Measurements from ENCODE around the gene DYRK1B.

Gene DYRK1B

GRCh38 chr19:39848392-39848791 lies 14.4 kb upstream of the DYRK1B start:
- TF ChIP-seq POLR2AphosphoS5 (IDR thresholded peaks at IDR 0.05; ENCODE audit: low read depth, low read length) (no peak), TAF1 (IDR thresholded peaks at IDR 0.05; ENCODE audit: borderline replicate concordance, insufficient read depth, low read length) (no peak), FOXP2 (optimal IDR thresholded peaks at IDR 0.05; ENCODE audit: borderline replicate concordance, extremely low read depth, extremely low read length, insufficient read depth) (no peak), REST (IDR thresholded peaks at IDR 0.05; ENCODE audit: insufficient read depth in 1 of 2, low read depth in 2 of 2, low read length in 2 of 2) (no peak), SIN3A (IDR thresholded peaks at IDR 0.05; ENCODE audit: borderline replicate concordance, insufficient read depth, low read length) (no peak)

GRCh38 chr19:39847525-39847924 lies 13.6 kb upstream of the DYRK1B start:
- TF ChIP-seq FOXP2 (optimal IDR thresholded peaks at IDR 0.05; ENCODE audit: borderline replicate concordance, extremely low read depth, extremely low read length, insufficient read depth) (no peak), REST (IDR thresholded peaks at IDR 0.05; ENCODE audit: insufficient read depth in 1 of 2, low read depth in 2 of 2, low read length in 2 of 2) (no peak), POLR2AphosphoS5 (IDR thresholded peaks at IDR 0.05; ENCODE audit: low read depth, low read length) (no peak), TAF1 (IDR thresholded peaks at IDR 0.05; ENCODE audit: borderline replicate concordance, insufficient read depth, low read length) (no peak), SIN3A (IDR thresholded peaks at IDR 0.05; ENCODE audit: borderline replicate concordance, insufficient read depth, low read length) (no peak)

GRCh38 chr19:39846678-39847486 lies 12.9 kb upstream of the DYRK1B start:
- no peak for TF ChIP-seq POLR2AphosphoS5 (IDR thresholded peaks at IDR 0.05; ENCODE audit: low read depth, low read length)
- TF ChIP-seq TAF1 (IDR thresholded peaks at IDR 0.05; ENCODE audit: borderline replicate concordance, insufficient read depth, low read length): no peak
- no peak for TF ChIP-seq SIN3A (IDR thresholded peaks at IDR 0.05; ENCODE audit: borderline replicate concordance, insufficient read depth, low read length)
- no peak for TF ChIP-seq REST (IDR thresholded peaks at IDR 0.05; ENCODE audit: insufficient read depth in 1 of 2, low read depth in 2 of 2, low read length in 2 of 2)
- TF ChIP-seq FOXP2 (optimal IDR thresholded peaks at IDR 0.05; ENCODE audit: borderline replicate concordance, extremely low read depth, extremely low read length, insufficient read depth): no peak

GRCh38 chr19:39845933-39846677 lies 12.1 kb upstream of the DYRK1B start, which contains the start of gene FBL:
FBL (minus strand) TSS chr19:39846379; CDS start chr19:39846300, 79 bp downstream.
- TF ChIP-seq REST (IDR thresholded peaks at IDR 0.05; ENCODE audit: insufficient read depth in 1 of 2, low read depth in 2 of 2, low read length in 2 of 2) (no peak; a peak in 1 of 4 replicates), TAF1 (IDR thresholded peaks at IDR 0.05; ENCODE audit: borderline replicate concordance, insufficient read depth, low read length) (peak; percentile 67; the same call in 1 of the 2 replicates), SIN3A (IDR thresholded peaks at IDR 0.05; ENCODE audit: borderline replicate concordance, insufficient read depth, low read length) (peak; percentile 61; the same call in 1 of the 2 replicates), POLR2AphosphoS5 (IDR thresholded peaks at IDR 0.05; ENCODE audit: low read depth, low read length) (peak; percentile 89)
